Measurements from ENCODE around the gene FFAR4. TPM values are rescaled to one million over a fixed set of nuclear protein-coding genes. Genes with fewer than 3 reads are reported as not detected.

Gene FFAR4
- total and polyA plus RNA-seq, 2 of the 8 experiments (the other 6 are each of a cell fraction or from before 2014, with no cell fraction given) = not detected

DNA sequence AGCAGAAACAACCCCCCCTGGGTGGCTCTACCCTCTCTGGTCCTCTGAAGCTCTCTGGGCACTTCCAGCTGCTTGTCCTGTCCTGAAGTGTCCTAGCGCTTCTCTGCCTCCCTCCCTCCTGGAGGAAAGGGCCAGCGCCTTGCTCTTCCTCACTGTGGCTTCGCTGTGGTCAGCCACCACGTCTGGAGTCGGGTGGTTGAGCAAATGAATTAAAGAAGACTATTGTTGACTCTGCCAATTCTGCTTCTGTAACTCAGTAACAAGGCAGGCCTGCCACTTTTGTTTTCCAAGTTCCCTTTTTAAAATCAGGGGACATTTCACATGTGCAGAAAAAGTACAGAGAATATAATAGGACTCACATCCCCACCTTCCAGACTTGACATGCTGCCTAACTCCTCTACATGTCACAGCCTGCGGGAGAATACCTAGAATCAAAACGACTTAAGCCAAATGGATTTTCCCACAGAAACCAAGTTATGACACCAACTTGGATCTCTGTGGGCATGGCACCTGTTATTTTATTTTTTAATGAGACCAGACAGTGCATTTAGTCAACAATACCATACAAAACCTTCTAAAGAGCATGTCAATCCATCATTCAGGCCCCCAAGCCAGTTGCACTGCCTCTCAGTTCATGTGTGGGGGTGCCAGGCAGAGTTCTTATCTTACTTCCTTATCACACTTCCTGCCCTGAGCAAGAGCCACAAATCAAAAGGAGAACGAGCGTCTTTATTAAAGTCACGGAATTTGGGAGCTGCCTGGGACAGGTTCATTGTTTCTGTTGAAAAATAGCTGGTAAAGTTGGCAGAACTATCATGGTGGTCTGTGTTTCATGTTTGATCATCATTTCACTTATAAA lies 6.8 kb downstream of the FFAR4 start (continued):
- TF ChIP-seq POLR2AphosphoS5 (IDR thresholded peaks at IDR 0.05; ENCODE audit: low read depth, low read length) (no peak), EZH2 (IDR thresholded peaks at IDR 0.05; ENCODE audit: low read depth, low read length, severe bottlenecking) (no peak), JUN (IDR thresholded peaks at IDR 0.05; ENCODE audit: low read depth, low read length) (no peak), EGR1 (IDR thresholded peaks at IDR 0.05; ENCODE audit: borderline replicate concordance, low read depth, low read length) (no peak), HDAC6 (IDR thresholded peaks at IDR 0.05; ENCODE audit: low read depth, low read length) (no peak), CREB1 (IDR thresholded peaks at IDR 0.05) (no peak), SAP30 (IDR thresholded peaks at IDR 0.05; ENCODE audit: insufficient read depth, insufficient replicate concordance, low read length) (no peak), CBX5 (IDR thresholded peaks at IDR 0.05; ENCODE audit: low read depth, low read length) (no peak), CHD2 (IDR thresholded peaks at IDR 0.05; ENCODE audit: low read length) (no peak)

Data from H1 (cell line).